A673 (cell line): Measurements from ENCODE around the gene MSL2.

Experiments
- CTCF ChIP-seq: fragments of 300-800, 200-600 bp; sonication (generic); conservative IDR thresholded peaks from 2 replicates; pipeline ENCODE4 v1.5.1; 2017; ENCODE audit warnings: low read depth, mild to moderate bottlenecking, antibody characterized with exemption, low read length, moderate library complexity, mixed read lengths
- EZH2 ChIP-seq: fragments of 200-600 bp; sonication (generic); IDR thresholded peaks from 2 replicates; pipeline ENCODE4 v1.6.1; 2017; ENCODE audit warnings: borderline replicate concordance, low read depth, mild to moderate bottlenecking, mixed read lengths, antibody characterized with exemption, low read length; ENCODE audit not compliant: poor library complexity, severe bottlenecking

GRCh38 chr3:136114421-136114820, 81.7 kb downstream of the MSL2 start:
- TF ChIP-seq CTCF = no peak
- no peak for TF ChIP-seq EZH2
